ENCODE results near the gene SEPTIN11.

GRCh38 chr4:76902233-76902890 is 47.2 kb upstream of the SEPTIN11 start:
- no peak for TF ChIP-seq CTCF (IDR thresholded peaks at IDR 0.05; ENCODE audit: poor library complexity, severe bottlenecking)
- TF ChIP-seq POLR2AphosphoS5 (IDR thresholded peaks at IDR 0.05) = no peak
- TF ChIP-seq EP300 (conservative IDR thresholded peaks at IDR 0.05; ENCODE audit: poor library complexity, severe bottlenecking) = no peak
